ENCODE results near the gene LRRC63.

Gene LRRC63

DNA sequence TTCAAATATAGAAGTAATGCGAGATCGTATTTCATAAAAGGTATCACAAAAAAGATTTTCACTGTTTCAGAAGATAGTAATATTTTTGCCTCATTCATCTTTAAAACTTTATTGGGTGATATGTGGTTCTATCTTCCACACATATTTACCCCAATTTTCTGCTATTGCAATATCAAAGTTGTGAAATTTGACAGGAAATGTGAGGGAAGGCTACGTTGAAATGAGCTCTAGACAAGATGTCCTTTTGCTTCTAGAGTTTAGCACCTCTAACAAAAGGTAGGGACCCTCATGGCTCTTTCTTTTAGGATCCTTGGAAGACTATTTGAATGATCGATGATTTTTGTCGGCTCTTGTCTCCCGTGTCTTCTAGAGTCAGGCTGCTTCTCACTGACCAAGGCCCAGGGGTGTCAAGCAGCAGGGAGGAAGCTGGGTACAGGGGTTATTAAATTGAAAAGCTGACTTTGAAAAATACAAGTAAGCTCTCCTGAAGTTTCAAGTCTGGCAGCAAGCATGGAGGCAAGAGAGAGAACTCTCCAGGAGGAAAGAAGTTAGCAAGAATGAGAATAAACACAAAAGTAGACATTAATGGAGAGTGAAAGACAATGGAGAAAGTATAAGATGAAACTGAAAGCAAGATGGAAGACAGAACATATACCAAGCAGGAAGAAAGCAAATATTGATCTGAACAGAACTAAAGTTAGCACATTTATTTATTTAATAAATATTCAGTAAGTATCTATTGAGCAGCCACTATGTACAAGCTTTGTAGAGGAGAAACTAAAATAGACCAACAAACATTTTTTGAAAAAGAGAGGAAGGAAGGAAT lies 101.9 kb downstream of the LRRC63 start:
- no peak for DNase-seq

DNA sequence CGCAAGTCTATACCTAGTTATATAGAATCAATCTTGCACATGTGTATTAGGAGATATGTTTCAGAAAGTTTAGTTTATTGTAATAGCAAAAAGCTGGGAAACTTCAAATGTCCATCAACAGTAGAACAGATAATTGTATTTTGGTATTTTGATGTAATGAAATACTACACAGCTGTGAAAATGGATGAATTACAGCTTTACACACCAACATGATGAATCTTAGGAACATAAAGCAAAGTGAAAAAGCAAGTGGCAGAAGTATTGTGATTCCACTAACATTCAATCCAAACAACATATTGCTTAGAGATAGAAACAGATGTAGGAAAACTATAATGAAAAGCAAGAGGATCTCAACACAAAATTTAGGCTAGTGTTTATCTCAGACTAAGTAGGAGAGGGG lies 102.9 kb downstream of the LRRC63 start:
- no peak for DNase-seq

DNA sequence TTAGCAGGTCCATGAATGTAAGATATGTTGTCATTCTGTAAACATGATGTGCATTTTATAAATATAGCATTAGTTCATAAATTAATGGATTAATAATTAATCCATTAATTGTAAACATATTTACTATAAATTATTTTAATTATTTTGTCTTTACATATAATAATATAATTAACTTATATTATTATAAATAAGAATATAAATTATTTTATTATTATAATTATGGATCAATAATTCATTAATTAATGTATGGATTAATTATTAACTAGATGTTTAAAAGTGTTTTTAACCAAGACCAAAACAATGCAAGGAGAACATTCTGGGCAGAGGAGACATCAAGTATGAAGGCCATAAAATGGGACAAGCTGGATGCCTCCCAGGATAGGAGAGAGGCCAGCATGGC lies 103.3 kb downstream of the LRRC63 start:
- no peak for DNase-seq

DNA sequence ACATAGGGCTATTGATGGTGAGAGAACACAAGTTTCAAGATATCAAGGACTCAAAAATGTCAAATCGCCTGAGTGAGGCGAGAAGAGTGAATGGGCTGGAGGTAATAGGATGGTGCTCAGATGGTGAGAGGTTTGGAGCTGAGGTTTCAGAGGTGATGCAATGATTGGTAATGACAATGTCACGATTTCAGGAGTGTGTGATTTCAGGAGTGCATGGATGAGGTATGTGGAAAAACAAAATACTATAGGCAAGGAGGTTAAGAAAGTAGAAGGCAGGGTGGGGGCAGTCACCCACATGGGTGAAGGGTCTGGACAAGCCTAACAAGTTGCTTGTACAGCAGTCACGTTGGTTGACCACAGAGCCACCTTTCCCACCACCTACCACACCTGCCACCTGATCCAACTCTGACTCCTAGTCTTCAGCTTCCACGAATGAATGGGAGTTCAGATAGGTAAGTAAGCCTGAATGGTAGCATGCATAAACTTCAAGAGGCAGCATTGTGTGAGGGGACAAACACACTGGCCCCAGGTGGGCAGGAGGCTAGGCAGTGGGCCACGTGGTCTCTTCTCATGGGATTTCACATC lies 103.9 kb downstream of the LRRC63 start:
- no peak for DNase-seq

DNA sequence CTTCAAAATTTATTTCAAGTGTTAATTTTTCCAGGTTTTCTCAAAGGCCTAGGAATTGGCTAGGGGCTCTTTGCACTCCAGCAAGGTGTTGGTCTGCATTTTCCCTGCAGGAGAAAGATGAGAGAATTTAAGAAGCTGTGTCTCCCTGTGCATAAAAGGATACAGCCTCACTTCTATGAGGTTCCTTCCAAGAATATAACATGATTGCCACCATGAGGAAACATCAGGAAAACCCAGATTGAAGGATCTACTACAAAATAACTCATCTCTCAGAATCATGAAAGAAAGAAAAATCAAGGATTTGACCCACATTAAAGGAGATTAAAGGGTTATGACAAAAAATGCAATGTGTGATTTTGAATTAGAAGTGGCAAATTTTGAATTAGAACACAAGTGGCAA lies 105.4 kb downstream of the LRRC63 start:
- DNase-seq: no peak

DNA sequence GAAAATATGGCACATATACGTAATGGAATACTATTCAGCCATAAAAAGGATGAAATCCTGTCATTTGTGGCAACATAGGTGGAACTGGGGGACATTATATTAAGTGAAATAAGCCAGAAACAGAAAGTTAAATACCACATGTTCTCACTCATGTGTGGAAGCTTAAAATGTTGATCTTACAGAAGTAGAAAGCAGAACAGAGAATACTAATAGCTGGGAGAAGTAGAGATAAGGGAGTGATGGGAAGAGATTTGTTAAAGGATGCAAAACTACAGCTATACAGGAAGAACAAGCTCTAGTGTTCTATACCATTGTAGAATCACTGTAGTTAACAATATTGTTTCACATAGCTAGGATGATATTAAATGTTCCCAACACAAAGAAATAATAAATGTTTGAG lies 107.3 kb downstream of the LRRC63 start:
- no peak for DNase-seq

DNA sequence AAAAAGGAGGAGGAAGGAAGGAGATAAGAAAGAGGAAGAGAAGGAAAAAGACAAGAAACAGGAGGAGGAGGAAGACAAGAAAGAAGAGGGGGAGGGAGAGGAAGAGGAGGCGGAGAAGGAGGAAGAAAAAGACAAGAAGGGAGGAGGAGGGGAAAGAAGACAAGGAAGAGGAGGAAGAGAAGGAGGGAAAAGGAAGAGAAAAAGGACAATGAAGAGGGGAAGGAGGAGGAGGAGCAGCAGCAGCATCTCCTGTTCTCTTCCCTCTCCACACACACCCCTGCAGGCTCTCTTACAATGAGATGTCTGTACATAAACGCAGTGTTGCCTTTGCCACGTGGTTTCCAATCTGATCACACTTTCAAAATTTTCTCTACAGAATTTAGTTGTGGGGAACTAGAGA lies 108.7 kb downstream of the LRRC63 start:
- DNase-seq: no peak

DNA sequence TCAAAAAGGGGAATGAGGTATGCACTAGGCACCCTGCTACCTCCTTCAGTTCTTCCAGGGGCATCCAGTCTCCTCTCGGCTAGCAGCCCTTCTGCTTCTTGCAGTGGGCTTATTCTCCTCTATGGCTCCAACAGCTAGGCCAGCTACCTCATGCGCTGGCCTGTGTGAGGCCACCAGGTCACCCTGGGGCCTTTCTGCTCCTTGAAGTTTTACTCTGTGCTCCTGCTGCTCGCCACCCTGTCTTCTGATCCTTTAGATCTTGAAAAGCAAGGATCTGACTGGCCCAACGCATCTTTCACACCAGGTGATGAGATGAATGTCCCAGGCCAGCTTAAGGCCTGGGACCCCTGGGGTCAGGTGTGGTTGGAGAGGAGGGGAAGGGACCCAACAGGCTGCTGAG lies 109.1 kb downstream of the LRRC63 start:
- DNase-seq: peak; percentile 42 to 50

DNA sequence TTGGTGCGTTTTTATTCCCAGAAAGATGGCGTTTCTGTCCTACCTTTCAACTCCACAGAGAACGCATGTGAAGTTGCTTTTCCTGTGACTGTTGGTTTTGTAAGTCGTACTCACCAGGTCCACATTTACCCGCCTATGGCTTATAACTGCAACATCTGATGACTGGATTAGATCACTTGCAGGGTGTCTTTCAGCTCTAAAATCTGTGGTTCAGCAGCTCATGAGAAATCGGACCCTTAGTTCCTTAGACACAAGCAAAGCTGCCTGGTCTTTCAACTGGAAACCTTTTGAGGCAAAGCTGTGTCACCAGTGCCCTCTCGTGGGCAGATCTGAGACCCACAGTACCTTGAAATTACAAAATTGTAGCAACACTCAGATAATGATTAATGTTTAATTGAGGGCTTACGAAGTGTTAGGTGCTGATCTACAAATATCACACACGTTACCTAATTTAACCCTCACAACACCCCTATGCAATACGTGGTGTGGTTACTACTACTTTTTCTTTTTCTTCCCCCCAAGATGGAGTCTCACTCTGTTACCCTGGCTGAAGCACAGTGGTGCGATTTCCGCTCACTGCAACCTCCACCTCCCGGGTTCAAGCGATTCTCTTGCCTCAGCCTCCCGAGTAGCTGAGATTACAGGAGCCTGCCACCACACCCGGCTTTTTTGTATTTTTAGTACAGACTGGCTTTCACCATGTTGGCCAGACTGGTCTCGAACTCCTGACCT lies 109.9 kb downstream of the LRRC63 start:
- DNase-seq: peak; percentile 83 to 84

DNA sequence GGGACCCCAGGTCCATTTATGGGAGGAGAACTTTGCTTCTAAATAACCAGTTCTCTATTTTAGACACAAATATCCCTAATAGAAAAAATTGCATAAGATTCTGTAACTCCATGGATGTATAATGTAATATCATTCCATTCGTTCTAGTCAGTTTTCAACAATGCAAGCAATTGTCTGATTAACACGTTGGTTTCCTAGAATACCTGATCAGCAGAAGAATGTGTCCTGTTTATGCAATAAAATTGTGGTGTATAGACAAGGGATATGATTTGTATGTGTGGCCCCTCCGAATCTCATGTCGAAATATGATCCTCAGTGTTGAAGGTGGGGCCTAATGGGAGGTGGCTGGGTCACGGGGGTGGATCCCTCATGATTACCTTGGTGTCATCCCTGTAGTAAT lies 113.2 kb downstream of the LRRC63 start:
- no peak for DNase-seq

Data from activated T-cell treated with anti-CD3 and anti-CD28 coated beads, Interleukin-2, amount 50 U/mL, for 48 hours (primary cell).